ENCODE data around the gene SMARCA2.

The SMARCA2 gene

GRCh38 chr9:2026220-2026997, 11.3 kb downstream of the SMARCA2 start:
- no peak overlapping the region for H3K4me3 ChIP-seq (ENCODE audit: low read length)
- H3K27ac ChIP-seq (ENCODE audit: low read length) = no peak overlapping the region

DNA sequence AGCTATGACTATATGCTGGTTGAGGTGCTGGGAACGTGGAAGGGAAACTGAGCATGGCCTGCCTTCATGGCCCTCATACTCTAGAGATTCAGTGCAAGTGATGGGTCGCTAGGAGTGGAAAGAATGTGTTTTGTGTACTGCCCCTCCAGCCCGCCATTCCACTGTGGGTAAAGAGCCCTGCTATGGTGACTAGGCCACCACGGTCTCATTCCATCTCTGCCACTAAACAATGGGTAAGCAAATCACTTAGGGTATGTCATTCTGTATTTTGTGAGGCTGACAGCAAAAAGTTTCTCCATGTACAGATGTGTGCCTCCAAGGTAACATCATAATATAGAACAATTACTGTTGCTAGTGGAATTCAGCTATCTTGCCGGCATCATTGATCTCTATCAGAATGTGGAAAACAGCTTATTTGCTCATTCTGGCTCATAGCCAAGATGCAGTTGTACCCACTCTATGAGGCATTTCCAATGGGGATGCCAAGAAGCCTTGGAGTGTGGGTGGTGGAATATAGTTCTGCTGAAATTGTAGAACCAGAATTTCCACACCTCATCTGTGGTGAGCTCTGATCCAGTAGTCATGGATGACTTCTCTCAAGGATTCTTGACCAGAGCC, 12.5 kb downstream of the SMARCA2 start:
- H3K9ac ChIP-seq (ENCODE audit: low read depth, low read length) = no peak overlapping the region
- H3K9me3 ChIP-seq (ENCODE audit: insufficient read depth, low read depth, low read length) = no peaks in the 10 kb centered on the region
- 0 out of 2 replicates have a peak, but pooled peaks cover 10% of the 10 kb centered on the region for H3K27me3 ChIP-seq (ENCODE audit: insufficient read depth, low read length)
- H3K36me3 ChIP-seq (ENCODE audit: insufficient read depth, low read depth, low read length) = no peaks in the 10 kb centered on the region
- no peak overlapping the region for H3K4me3 ChIP-seq (ENCODE audit: low read length)
- no peak overlapping the region for H3K27ac ChIP-seq (ENCODE audit: low read length)
- peaks cover 13% of the 10 kb centered on the region for H3K4me1 ChIP-seq (ENCODE audit: insufficient read depth, low read length)

More at GRCh38 chr9:2026220-2026997, 11.3 kb downstream of the SMARCA2 start:
- H3K9ac ChIP-seq (ENCODE audit: low read depth, low read length) = no peak overlapping the region
- peaks cover 13% of the 10 kb centered on the region for H3K4me1 ChIP-seq (ENCODE audit: insufficient read depth, low read length)
- peaks cover 21% of the 10 kb centered on the region; the same call in 1 of the 2 replicates for H3K27me3 ChIP-seq (ENCODE audit: insufficient read depth, low read length)
- H3K9me3 ChIP-seq (ENCODE audit: insufficient read depth, low read depth, low read length) = no peaks in the 10 kb centered on the region
- no peaks in the 10 kb centered on the region for H3K36me3 ChIP-seq (ENCODE audit: insufficient read depth, low read depth, low read length)

DNA sequence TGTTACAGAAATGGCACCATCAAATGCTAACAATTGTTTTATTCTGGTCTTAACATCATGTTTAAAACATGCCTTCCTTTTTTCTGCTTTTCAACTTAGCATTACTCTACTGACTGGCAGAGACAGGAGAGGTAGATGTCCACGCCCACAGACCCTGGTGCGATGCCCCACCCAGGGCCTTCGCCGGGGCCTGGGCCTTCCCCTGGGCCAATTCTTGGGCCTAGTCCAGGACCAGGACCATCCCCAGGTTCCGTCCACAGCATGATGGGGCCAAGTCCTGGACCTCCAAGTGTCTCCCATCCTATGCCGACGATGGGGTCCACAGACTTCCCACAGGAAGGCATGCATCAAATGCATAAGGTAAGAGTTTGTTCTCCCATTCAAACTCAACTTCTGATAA, 13.7 kb downstream of the SMARCA2 start:
- no peak overlapping the region for H3K4me3 ChIP-seq (ENCODE audit: low read length)
- H3K36me3 ChIP-seq (ENCODE audit: insufficient read depth, low read depth, low read length) = no peaks in the 10 kb centered on the region
- no peak overlapping the region for H3K27ac ChIP-seq (ENCODE audit: low read length)

DNA sequence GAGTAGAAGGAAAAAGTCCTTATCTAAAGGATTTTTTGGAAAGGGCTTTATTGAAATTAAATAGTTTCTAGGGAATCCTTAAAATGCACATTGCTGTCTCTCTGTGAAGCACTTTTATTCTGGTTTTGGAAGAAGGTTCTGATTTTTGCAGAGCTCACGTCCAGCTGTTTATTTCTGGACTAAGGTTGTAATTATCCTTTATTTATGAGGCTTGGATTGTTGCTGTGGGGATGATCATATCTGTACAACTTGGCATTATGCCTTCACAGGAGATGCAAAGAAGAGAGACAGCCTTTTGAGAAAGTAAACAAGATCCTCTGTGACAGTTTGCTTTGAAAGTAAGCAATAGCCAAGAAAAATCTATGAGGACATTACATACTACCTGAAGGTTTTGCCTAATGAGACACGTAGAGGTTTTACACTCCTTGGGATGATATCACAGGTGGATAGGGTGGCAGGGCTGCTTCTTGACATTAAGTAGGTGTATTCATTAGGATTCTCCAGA, 14.6 kb downstream of the SMARCA2 start:
- H3K9me3 ChIP-seq (ENCODE audit: insufficient read depth, low read depth, low read length) = no peaks in the 10 kb centered on the region
- H3K4me1 ChIP-seq (ENCODE audit: insufficient read depth, low read length) = peaks cover 8% of the 10 kb centered on the region
- H3K27me3 ChIP-seq (ENCODE audit: insufficient read depth, low read length) = no peaks in the 10 kb centered on the region
- no peaks in the 10 kb centered on the region for H3K36me3 ChIP-seq (ENCODE audit: insufficient read depth, low read depth, low read length)
- H3K27ac ChIP-seq (ENCODE audit: low read length) = no peak overlapping the region
- H3K4me3 ChIP-seq (ENCODE audit: low read length) = no peak overlapping the region
- H3K9ac ChIP-seq (ENCODE audit: low read depth, low read length) = no peak overlapping the region

More for the DNA sequence above, 13.7 kb downstream of the SMARCA2 start:
- Histone ChIP-seq H3K9me3 (ENCODE audit: insufficient read depth, low read depth, low read length) (no peaks in the 10 kb centered on the region), H3K27me3 (ENCODE audit: insufficient read depth, low read length) (0 out of 2 replicates have a peak, but pooled peaks cover 8% of the 10 kb centered on the region), H3K4me1 (ENCODE audit: insufficient read depth, low read length) (peaks cover 13% of the 10 kb centered on the region), H3K9ac (ENCODE audit: low read depth, low read length) (no peak overlapping the region)

- no peaks in the 10 kb centered on the region for H3K9me3 ChIP-seq (ENCODE audit: insufficient read depth, low read depth, low read length)
- H3K9ac ChIP-seq (ENCODE audit: low read depth, low read length) = no peak overlapping the region
- no peak overlapping the region for H3K27ac ChIP-seq (ENCODE audit: low read length)
- no peaks in the 10 kb centered on the region for H3K4me1 ChIP-seq (ENCODE audit: insufficient read depth, low read length)
- no peaks in the 10 kb centered on the region for H3K36me3 ChIP-seq (ENCODE audit: insufficient read depth, low read depth, low read length)
- H3K4me3 ChIP-seq (ENCODE audit: low read length) = no peak overlapping the region
- no peaks in the 10 kb centered on the region for H3K27me3 ChIP-seq (ENCODE audit: insufficient read depth, low read length)
Observed at GRCh38 chr9:2032234-2032633, 17.1 kb downstream of the SMARCA2 start.

GRCh38 chr9:2036844-2037243, 21.7 kb downstream of the SMARCA2 start:
- no peaks in the 10 kb centered on the region for H3K27me3 ChIP-seq (ENCODE audit: insufficient read depth, low read length)
- no peaks in the 10 kb centered on the region for H3K4me1 ChIP-seq (ENCODE audit: insufficient read depth, low read length)
- no peaks in the 10 kb centered on the region for H3K9me3 ChIP-seq (ENCODE audit: insufficient read depth, low read depth, low read length)
- H3K4me3 ChIP-seq (ENCODE audit: low read length) = no peak overlapping the region
- no peak overlapping the region for H3K9ac ChIP-seq (ENCODE audit: low read depth, low read length)
- H3K27ac ChIP-seq (ENCODE audit: low read length) = no peak overlapping the region
- H3K36me3 ChIP-seq (ENCODE audit: insufficient read depth, low read depth, low read length) = no peaks in the 10 kb centered on the region

DNA sequence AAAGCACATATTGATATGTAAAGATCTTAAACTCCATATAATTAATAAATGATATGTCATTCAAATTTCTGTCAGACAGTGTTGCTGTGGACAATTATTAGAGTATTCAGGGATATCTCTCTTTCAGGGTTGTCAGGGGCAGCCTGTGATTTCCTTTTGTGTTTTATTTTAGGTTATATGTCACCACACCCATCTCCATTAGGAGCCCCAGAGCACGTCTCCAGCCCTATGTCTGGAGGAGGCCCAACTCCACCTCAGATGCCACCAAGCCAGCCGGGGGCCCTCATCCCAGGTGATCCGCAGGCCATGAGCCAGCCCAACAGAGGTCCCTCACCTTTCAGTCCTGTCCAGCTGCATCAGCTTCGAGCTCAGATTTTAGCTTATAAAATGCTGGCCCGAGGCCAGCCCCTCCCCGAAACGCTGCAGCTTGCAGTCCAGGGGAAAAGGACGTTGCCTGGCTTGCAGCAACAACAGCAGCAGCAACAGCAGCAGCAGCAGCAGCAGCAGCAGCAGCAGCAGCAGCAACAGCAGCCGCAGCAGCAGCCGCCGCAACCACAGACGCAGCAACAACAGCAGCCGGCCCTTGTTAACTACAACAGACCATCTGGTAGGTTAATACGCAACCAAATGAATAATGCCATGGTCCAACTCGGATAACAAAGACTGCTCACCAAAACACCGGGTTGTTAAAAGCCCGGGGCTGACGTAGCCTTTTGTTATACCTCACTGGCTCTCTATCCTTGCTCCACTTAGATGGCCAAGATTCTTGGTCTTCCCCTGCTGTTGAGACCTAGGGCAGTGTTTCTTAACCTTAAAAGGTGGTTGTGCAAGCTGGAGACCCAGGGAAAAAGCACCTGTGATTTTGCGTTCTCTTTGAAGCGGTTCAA, 24.4 kb downstream of the SMARCA2 start:
- Histone ChIP-seq H3K36me3 (ENCODE audit: insufficient read depth, low read depth, low read length) (no peaks in the 10 kb centered on the region), H3K4me1 (ENCODE audit: insufficient read depth, low read length) (no peaks in the 10 kb centered on the region), H3K27me3 (ENCODE audit: insufficient read depth, low read length) (no peaks in the 10 kb centered on the region), H3K4me3 (ENCODE audit: low read length) (no peak overlapping the region), H3K9ac (ENCODE audit: low read depth, low read length) (no peak overlapping the region), H3K27ac (ENCODE audit: low read length) (no peak overlapping the region), H3K9me3 (ENCODE audit: insufficient read depth, low read depth, low read length) (no peaks in the 10 kb centered on the region)

DNA sequence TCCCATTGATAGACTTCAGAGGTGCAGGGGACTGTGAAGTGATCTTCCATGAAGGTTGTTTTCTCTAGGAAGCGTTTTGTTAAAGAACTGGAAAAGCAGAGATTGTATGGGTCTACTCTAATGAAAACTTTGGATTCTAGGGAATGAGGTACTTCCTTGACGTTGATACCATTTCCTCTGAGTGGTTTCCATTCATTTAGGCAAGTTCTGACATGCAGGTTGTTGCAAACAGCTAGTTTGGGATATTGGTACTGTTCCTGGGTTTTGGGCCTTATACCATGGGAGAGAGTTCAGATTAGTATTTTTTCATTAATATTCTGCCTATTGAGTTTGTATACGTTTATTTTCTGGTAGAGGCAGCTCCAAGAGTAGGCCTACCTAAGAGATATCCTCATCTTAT, 25.7 kb downstream of the SMARCA2 start:
- Histone ChIP-seq H3K9me3 (ENCODE audit: insufficient read depth, low read depth, low read length) (no peaks in the 10 kb centered on the region), H3K27me3 (ENCODE audit: insufficient read depth, low read length) (no peaks in the 10 kb centered on the region), H3K27ac (ENCODE audit: low read length) (no peak overlapping the region), H3K36me3 (ENCODE audit: insufficient read depth, low read depth, low read length) (no peaks in the 10 kb centered on the region), H3K4me3 (ENCODE audit: low read length) (no peak overlapping the region), H3K9ac (ENCODE audit: low read depth, low read length) (no peak overlapping the region), H3K4me1 (ENCODE audit: insufficient read depth, low read length) (no peaks in the 10 kb centered on the region)

- H3K9ac ChIP-seq (ENCODE audit: low read depth, low read length) = no peak overlapping the region
- no peaks in the 10 kb centered on the region for H3K4me1 ChIP-seq (ENCODE audit: insufficient read depth, low read length)
- H3K27me3 ChIP-seq (ENCODE audit: insufficient read depth, low read length) = no peaks in the 10 kb centered on the region
- no peak overlapping the region for H3K27ac ChIP-seq (ENCODE audit: low read length)
- H3K36me3 ChIP-seq (ENCODE audit: insufficient read depth, low read depth, low read length) = no peaks in the 10 kb centered on the region
- H3K9me3 ChIP-seq (ENCODE audit: insufficient read depth, low read depth, low read length) = no peaks in the 10 kb centered on the region
- no peak overlapping the region for H3K4me3 ChIP-seq (ENCODE audit: low read length)
Observed at GRCh38 chr9:2041736-2042135, 26.6 kb downstream of the SMARCA2 start.

- H3K9ac ChIP-seq (ENCODE audit: low read depth, low read length) = no peak overlapping the region
- no peaks in the 10 kb centered on the region for H3K9me3 ChIP-seq (ENCODE audit: insufficient read depth, low read depth, low read length)
- no peaks in the 10 kb centered on the region for H3K4me1 ChIP-seq (ENCODE audit: insufficient read depth, low read length)
- H3K4me3 ChIP-seq (ENCODE audit: low read length) = no peak overlapping the region
- H3K27me3 ChIP-seq (ENCODE audit: insufficient read depth, low read length) = no peaks in the 10 kb centered on the region
- H3K36me3 ChIP-seq (ENCODE audit: insufficient read depth, low read depth, low read length) = no peaks in the 10 kb centered on the region
- H3K27ac ChIP-seq (ENCODE audit: low read length) = no peak overlapping the region
Observed at GRCh38 chr9:2043243-2043642, 28.1 kb downstream of the SMARCA2 start.

- Histone ChIP-seq H3K27me3 (ENCODE audit: insufficient read depth, low read length) (no peaks in the 10 kb centered on the region), H3K4me3 (ENCODE audit: low read length) (no peak overlapping the region), H3K9ac (ENCODE audit: low read depth, low read length) (no peak overlapping the region), H3K9me3 (ENCODE audit: insufficient read depth, low read depth, low read length) (no peaks in the 10 kb centered on the region), H3K27ac (ENCODE audit: low read length) (no peak overlapping the region), H3K4me1 (ENCODE audit: insufficient read depth, low read length) (no peaks in the 10 kb centered on the region), H3K36me3 (ENCODE audit: insufficient read depth, low read depth, low read length) (no peaks in the 10 kb centered on the region)
Observed at GRCh38 chr9:2043881-2044462, 28.8 kb downstream of the SMARCA2 start.

All from iPS-20b (cell line).